ENCODE results near the gene PELO. TPM values are rescaled to one million over a fixed set of nuclear protein-coding genes. Genes with fewer than 3 reads are reported as not detected.

The PELO gene
- 11.2 and 12.2 TPM in 2 replicates for total RNA-seq

GRCh38 chr5:52787600-52788504 is at the start of gene PELO, which contains the start of gene ITGA1:
TSS of gene PELO (plus strand) at chr5:52787916. CDS start at chr5:52800395, 12,479 bp downstream.
TSS of gene ITGA1 (plus strand) at chr5:52787916. CDS start at chr5:52788354, 438 bp downstream.

Other genes with a start within 250 kb of the PELO start
- gene ITGA1, start within 50 bp of the PELO start, total RNA-seq: 5.1 and 20.9 TPM in 2 replicates
- 5.2 and 6.4 TPM in 2 replicates for gene ITGA2, start 201.4 kb downstream of the PELO start, total RNA-seq